SK-N-SH (cell line): ENCODE measurements around the gene LDB3. TPM values are rescaled to one million over a fixed set of nuclear protein-coding genes. Genes with fewer than 3 reads are reported as not detected.
A peak's percentile ranks its signal among the peaks of the same experiment; 100 is the strongest.

ENCODE experiments used
- CTCF ChIA-PET: fragments of 300-600, 350-600 bp; formaldehyde crosslinking; extraction: SDS; loops from one replicate; lab custom pipeline; 2021; lab: Yijun Ruan, JAX
- POLR2A ChIA-PET: fragments of 350-600 bp; sonication (Branson Sonifier 250); formaldehyde crosslinking; extraction: SDS; loops from one replicate; lab custom pipeline; 2020; ENCODE audit warnings: antibody characterized with exemption, inconsistent platforms; lab: Yijun Ruan, JAX
- DNase-seq: peaks from one replicate; pipeline ENCODE4 v3.0.0; 2012
- H2AFZ ChIP-seq: fragments of 200-600 bp; sonication (generic); 2 replicates; pipeline ENCODE4 v1.8.1; 2016; ENCODE audit warnings: antibody characterized with exemption, mild to moderate bottlenecking, low read depth
- H3F3A ChIP-seq: fragments of 200-600 bp; sonication (generic); replicated peaks from 2 replicates; pipeline ENCODE3; 2016; ENCODE audit warnings: antibody characterized with exemption, mild to moderate bottlenecking; ENCODE audit not compliant: insufficient read depth
- H3K27ac ChIP-seq, 2 experiments: fragments of 200-500 bp in 1 of 2; fragments of 200-600 bp in 1 of 2; sonication (Bioruptor generic) in 1 of 2; sonication (generic), shearing (Covaris generic) in 1 of 2; 2 replicates each; pipeline versions ENCODE4 v1.5.1 to v1.6.1; 2014 to 2016; ENCODE audit warnings: low read depth in 2 of 2, inconsistent platforms in 1 of 2, low read length in 1 of 2, mild to moderate bottlenecking in 1 of 2, mixed read lengths in 1 of 2
- H3K27me3 ChIP-seq: fragments of 200-600 bp; sonication (generic), shearing (Covaris generic); 2 replicates; pipeline ENCODE4 v1.6.1; 2016; ENCODE audit warnings: mixed run types; ENCODE audit not compliant: insufficient read depth
- H3K36me3 ChIP-seq, 2 experiments: fragments of 200-500 bp in 1 of 2; fragments of 200-600 bp in 1 of 2; sonication (Bioruptor generic) in 1 of 2; sonication (generic) in 1 of 2; replicated peaks in 1 of 2; 2 replicates each; pipeline versions ENCODE3 to v1.5.1; 2014 to 2016; ENCODE audit warnings: low read length in 1 of 2, mild to moderate bottlenecking in 1 of 2; ENCODE audit not compliant: insufficient read depth in 2 of 2, control insufficient read depth in 1 of 2
- H3K4me1 ChIP-seq, 2 experiments: fragments of 200-500 bp in 1 of 2; fragments of 200-600 bp in 1 of 2; sonication (Bioruptor generic) in 1 of 2; sonication (generic), shearing (Covaris generic) in 1 of 2; 2 replicates each; pipeline versions ENCODE4 v1.5.1 to v1.6.1; 2014 to 2016; ENCODE audit warnings: low read depth in 1 of 2, low read length in 1 of 2, mixed run types in 1 of 2; ENCODE audit not compliant: insufficient read depth in 2 of 2, control insufficient read depth in 1 of 2
- H3K4me2 ChIP-seq: fragments of 200-600 bp; sonication (generic), shearing (Covaris generic); 2 replicates; pipeline ENCODE4 v1.6.1; 2017; ENCODE audit warnings: mixed run types
- H3K4me3 ChIP-seq, 2 experiments: fragments of 200-500 bp in 1 of 2; fragments of 200-600 bp in 1 of 2; sonication (Bioruptor generic) in 1 of 2; sonication (generic), shearing (Covaris generic) in 1 of 2; 2 replicates each; pipeline versions ENCODE4 v1.5.1 to v1.8.1; 2014 to 2016; ENCODE audit warnings: low read depth in 2 of 2, inconsistent platforms in 1 of 2, low read length in 1 of 2, mild to moderate bottlenecking in 1 of 2, mixed read lengths in 1 of 2, moderate library complexity in 1 of 2
- H3K79me2 ChIP-seq: fragments of 200-600 bp; sonication (generic); 2 replicates; pipeline ENCODE4 v1.8.1; 2017; ENCODE audit warnings: mild to moderate bottlenecking; ENCODE audit not compliant: insufficient read depth
- H3K9ac ChIP-seq: fragments of 200-600 bp; sonication (generic); 2 replicates; pipeline ENCODE4 v1.6.1; 2017; ENCODE audit warnings: mixed run types
- H3K9me2 ChIP-seq: fragments of 200-600 bp; sonication (generic); 2 replicates; pipeline ENCODE4 v1.6.1; 2017; ENCODE audit warnings: mixed run types
- H3K9me3 ChIP-seq: fragments of 200-600 bp; sonication (generic); 2 replicates; pipeline ENCODE4 v1.6.1; 2017; ENCODE audit warnings: mixed run types, mild to moderate bottlenecking, moderate library complexity
- H4K20me1 ChIP-seq: fragments of 200-600 bp; sonication (generic); 2 replicates; pipeline ENCODE4 v1.6.1; 2017; ENCODE audit warnings: mild to moderate bottlenecking, mixed run types; ENCODE audit not compliant: insufficient read depth
- CHD2 ChIP-seq: fragments of 150-350 bp; IDR thresholded peaks from 2 replicates; pipeline ENCODE4 v1.6.1; 2018; ENCODE audit warnings: low read length; ENCODE audit not compliant: partially characterized antibody
- EP300 ChIP-seq, 2 experiments: IDR thresholded peaks; 2 replicates each; pipeline versions ENCODE4 v1.4.0 to v1.6.1; 2012; ENCODE audit warnings: borderline replicate concordance in 1 of 2, low read depth in 1 of 2, low read length in 1 of 2
- EZH2phosphoT487 ChIP-seq: fragments of 200-600 bp; sonication (generic); IDR thresholded peaks from 2 replicates; pipeline ENCODE4 v1.6.1; 2017; ENCODE audit warnings: low read depth, mixed run types, mild to moderate bottlenecking, antibody characterized with exemption, moderate library complexity, borderline replicate concordance
- FOSL2 ChIP-seq: IDR thresholded peaks from 2 replicates; pipeline ENCODE4 v1.4.0; 2012; ENCODE audit warnings: low read depth, mild to moderate bottlenecking, moderate library complexity, borderline replicate concordance
- GABPA ChIP-seq: IDR thresholded peaks from 2 replicates; pipeline ENCODE4 v1.4.0; 2012; ENCODE audit warnings: low read depth, mild to moderate bottlenecking
- GATA2 ChIP-seq: sonication (generic); formaldehyde crosslinking; IDR thresholded peaks from 2 replicates; pipeline ENCODE4 v1.5.0; 2020; ENCODE audit warnings: mild to moderate bottlenecking, missing genetic modification reagents
- JUND ChIP-seq: IDR thresholded peaks from 2 replicates; pipeline ENCODE4 v1.4.0; 2012
- MAX ChIP-seq: IDR thresholded peaks from 2 replicates; pipeline ENCODE4 v1.4.0; 2012; ENCODE audit warnings: low read depth
- MEF2A ChIP-seq: IDR thresholded peaks from 2 replicates; pipeline ENCODE4 v1.4.0; 2012; ENCODE audit warnings: low read depth, borderline replicate concordance
- MXI1 ChIP-seq: IDR thresholded peaks from 2 replicates; pipeline ENCODE4 v1.6.1; 2012; ENCODE audit warnings: mild to moderate bottlenecking, low read depth, low read length, improper control_type of control experiment
- NFIC ChIP-seq: IDR thresholded peaks from 2 replicates; pipeline ENCODE4 v1.4.0; 2012; ENCODE audit warnings: borderline replicate concordance
- NRF1 ChIP-seq: IDR thresholded peaks from 2 replicates; pipeline ENCODE4 v1.6.1; 2012; ENCODE audit warnings: low read depth, mild to moderate bottlenecking, low read length
- POLR2AphosphoS5 ChIP-seq: IDR thresholded peaks from 2 replicates; pipeline ENCODE4 v1.6.1; 2012; ENCODE audit warnings: low read depth, low read length
- REST ChIP-seq: IDR thresholded peaks from 2 replicates; pipeline ENCODE4 v1.6.1; 2012; ENCODE audit warnings: mild to moderate bottlenecking, low read depth, low read length, moderate library complexity
- RXRA ChIP-seq: IDR thresholded peaks from 2 replicates; pipeline ENCODE4 v1.4.0; 2012; ENCODE audit warnings: low read depth, mild to moderate bottlenecking, borderline replicate concordance
- SIN3A ChIP-seq: IDR thresholded peaks from 2 replicates; pipeline ENCODE4 v1.6.1; 2012; ENCODE audit warnings: low read depth, mild to moderate bottlenecking, low read length, moderate library complexity, borderline replicate concordance
- TAF1 ChIP-seq: IDR thresholded peaks from 2 replicates; pipeline ENCODE4 v1.6.1; 2012; ENCODE audit warnings: low read depth, mild to moderate bottlenecking, low read length, moderate library complexity, borderline replicate concordance
- USF1 ChIP-seq: IDR thresholded peaks from 2 replicates; pipeline ENCODE4 v1.4.0; 2012; ENCODE audit warnings: low read depth, borderline replicate concordance
- USF2 ChIP-seq: fragments of 150-350 bp; IDR thresholded peaks from 2 replicates; pipeline ENCODE4 v1.6.1; 2017; ENCODE audit warnings: antibody characterized with exemption, low read length, low read depth, borderline replicate concordance
- YY1 ChIP-seq: IDR thresholded peaks from 2 replicates; pipeline ENCODE4 v1.4.0; 2012; ENCODE audit warnings: low read depth, mild to moderate bottlenecking
- WGBS: methylation state at CpG from one replicate; pipeline ENCODE4 v1.1.6; 2017; ENCODE audit warnings: low lambda C conversion rate; 5-methylcytosine and 5-hydroxymethylcytosine counted together
- polyA plus RNA-seq, 3 experiments: library from polyadenylated mRNA; depleted of rRNA; stranded (reverse); fragments of >200 nt; gene quantifications; 2 replicates each; pipeline ENCODE4 v1.2.3, GENCODE V29; 2012
- TF ChIP-seq, protein P1 (sequence below): fragments of 200-600 bp; sonication (generic); IDR thresholded peaks from 2 replicates; pipeline ENCODE4 v1.6.1; 2017; ENCODE audit warnings: antibody characterized with exemption, mild to moderate bottlenecking, moderate library complexity
- TF ChIP-seq, protein P2 (sequence below): IDR thresholded peaks from 2 replicates; pipeline ENCODE4; 2012

Gene LDB3
- polyA plus RNA-seq, 1 of the 3 experiments (the other 2 are of a cell fraction) = 0.48 TPM

DNA sequence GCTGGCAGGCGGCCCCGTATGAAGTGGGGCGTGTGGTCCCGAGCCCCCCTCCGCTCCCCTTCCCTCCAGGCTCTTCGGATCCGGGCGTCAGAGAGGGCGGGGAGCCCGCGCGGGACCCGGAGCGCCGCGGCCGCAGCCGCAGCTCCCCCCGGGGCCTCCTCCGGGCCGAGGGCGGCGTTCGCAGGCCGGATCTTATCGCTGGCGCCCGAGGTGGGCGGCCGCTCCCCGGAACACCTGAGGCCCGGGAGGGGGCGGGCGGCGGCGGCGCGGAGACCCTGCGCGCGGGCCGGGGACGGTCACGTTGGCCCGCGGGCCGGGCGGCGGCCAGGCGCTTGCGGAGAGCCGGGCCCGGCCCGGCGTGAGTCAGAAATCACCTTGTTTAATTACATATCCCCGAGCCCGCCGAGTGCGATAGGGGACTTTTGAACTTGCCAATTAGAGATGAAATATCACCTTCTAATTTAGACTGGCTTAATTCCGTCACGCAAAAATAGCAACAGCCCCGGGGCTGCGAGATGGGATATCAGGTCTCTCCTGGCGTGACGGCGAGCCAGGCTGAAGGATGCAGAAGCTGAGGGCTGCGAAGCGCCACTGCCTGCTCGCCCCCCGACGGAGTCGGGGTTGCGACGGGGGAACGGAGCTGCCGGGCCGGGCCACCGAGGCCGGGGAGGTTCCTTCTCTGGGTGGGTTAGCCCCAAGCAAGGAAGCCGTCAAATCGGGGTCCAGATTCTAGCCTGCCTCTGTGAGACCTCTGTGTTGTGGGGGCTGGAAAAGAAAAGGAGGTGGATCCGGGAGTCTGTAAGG is 43.4 kb downstream of the LDB3 start:
- Histone ChIP-seq H3K36me3 (no peaks in the 10 kb centered on the region), H3K9me2 (no peaks in the 10 kb centered on the region), H2AFZ (peak overlapping the region; percentile 91), H3K4me1 (peaks cover 10 to 11% of the 10 kb centered on the region in 2 experiments; a peak in 2 of 4 replicates), H3K9me3 (no peaks in the 10 kb centered on the region), H3F3A (peaks cover 10% of the 10 kb centered on the region), H3K4me3 (peak overlapping the region; percentile 61 to 64)
- 2% methylated on average over 27 of the region's 82 CpGs for WGBS
- TF ChIP-seq TAF1 = no peak
- TF ChIP-seq FOSL2 = no peak
- TF ChIP-seq, protein P1, sequence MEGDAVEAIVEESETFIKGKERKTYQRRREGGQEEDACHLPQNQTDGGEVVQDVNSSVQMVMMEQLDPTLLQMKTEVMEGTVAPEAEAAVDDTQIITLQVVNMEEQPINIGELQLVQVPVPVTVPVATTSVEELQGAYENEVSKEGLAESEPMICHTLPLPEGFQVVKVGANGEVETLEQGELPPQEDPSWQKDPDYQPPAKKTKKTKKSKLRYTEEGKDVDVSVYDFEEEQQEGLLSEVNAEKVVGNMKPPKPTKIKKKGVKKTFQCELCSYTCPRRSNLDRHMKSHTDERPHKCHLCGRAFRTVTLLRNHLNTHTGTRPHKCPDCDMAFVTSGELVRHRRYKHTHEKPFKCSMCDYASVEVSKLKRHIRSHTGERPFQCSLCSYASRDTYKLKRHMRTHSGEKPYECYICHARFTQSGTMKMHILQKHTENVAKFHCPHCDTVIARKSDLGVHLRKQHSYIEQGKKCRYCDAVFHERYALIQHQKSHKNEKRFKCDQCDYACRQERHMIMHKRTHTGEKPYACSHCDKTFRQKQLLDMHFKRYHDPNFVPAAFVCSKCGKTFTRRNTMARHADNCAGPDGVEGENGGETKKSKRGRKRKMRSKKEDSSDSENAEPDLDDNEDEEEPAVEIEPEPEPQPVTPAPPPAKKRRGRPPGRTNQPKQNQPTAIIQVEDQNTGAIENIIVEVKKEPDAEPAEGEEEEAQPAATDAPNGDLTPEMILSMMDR = no peak
- TF ChIP-seq MEF2A = no peak
- no peak for TF ChIP-seq SIN3A
- no peak for TF ChIP-seq USF1
- TF ChIP-seq, protein P2, sequence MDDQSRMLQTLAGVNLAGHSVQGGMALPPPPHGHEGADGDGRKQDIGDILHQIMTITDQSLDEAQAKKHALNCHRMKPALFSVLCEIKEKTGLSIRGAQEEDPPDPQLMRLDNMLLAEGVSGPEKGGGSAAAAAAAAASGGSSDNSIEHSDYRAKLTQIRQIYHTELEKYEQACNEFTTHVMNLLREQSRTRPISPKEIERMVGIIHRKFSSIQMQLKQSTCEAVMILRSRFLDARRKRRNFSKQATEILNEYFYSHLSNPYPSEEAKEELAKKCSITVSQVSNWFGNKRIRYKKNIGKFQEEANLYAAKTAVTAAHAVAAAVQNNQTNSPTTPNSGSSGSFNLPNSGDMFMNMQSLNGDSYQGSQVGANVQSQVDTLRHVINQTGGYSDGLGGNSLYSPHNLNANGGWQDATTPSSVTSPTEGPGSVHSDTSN = no peak
- no peak for TF ChIP-seq EP300 (IDR thresholded peaks at IDR 0.05; ENCODE audit: borderline replicate concordance in 1 of 2, low read depth in 1 of 2, low read length in 1 of 2)
- TF ChIP-seq RXRA = no peak
- TF ChIP-seq YY1 = no peak
- no peak for TF ChIP-seq JUND
- no peak for TF ChIP-seq GABPA
- TF ChIP-seq GATA2 (CRISPR knock-in tag) = 0 out of 2 replicates have a peak, but pooled peaks have one; percentile 29
- TF ChIP-seq USF2 = no peak
- no peak for TF ChIP-seq CHD2
- TF ChIP-seq REST = 0 out of 2 replicates have a peak, but pooled peaks have one; percentile 10
- TF ChIP-seq POLR2AphosphoS5 = no peak
- no peak for TF ChIP-seq NRF1
- TF ChIP-seq MXI1 = 0 out of 2 replicates have a peak, but pooled peaks have one; percentile 12
- TF ChIP-seq MAX = no peak; the same call in 1 of the 2 replicates
- TF ChIP-seq EZH2phosphoT487 = no peak
- TF ChIP-seq NFIC = no peak
- TF ChIP-seq, all 33 proteins: peak for 3
- H3K27me3 ChIP-seq = no peaks in the 10 kb centered on the region
- CTCF ChIA-PET = interaction anchor here (0.6 to 1.9 kb wide), 10 partner anchors 13 to 188 kb away, joined by 3 to 18 read pairs (median 4); no protein-coding TSS in a partner anchor
- H3K27ac ChIP-seq = peak overlapping the region; percentile 65 to 75
- DNase-seq = peak; percentile 88
- POLR2A ChIA-PET = interaction anchor here (1.0 to 2.4 kb wide), 5 partner anchors 9 to 235 kb away, joined by 3 to 18 read pairs (median 3); partner anchors contain the start of gene BMPR1A
- peak overlapping the region; percentile 85 for H3K9ac ChIP-seq
- no peaks in the 10 kb centered on the region; the same call in 1 of the 2 replicates for H3K79me2 ChIP-seq
- peak overlapping the region; percentile 86 for H3K4me2 ChIP-seq
- no peaks in the 10 kb centered on the region for H4K20me1 ChIP-seq
